Epithelial cell of proximal tubule (primary cell): Measurements from ENCODE around the gene S100A7A. TPM values are rescaled to one million over a fixed set of nuclear protein-coding genes. Genes with fewer than 3 reads are reported as not detected.
"Not testable (repeated sequence)": the region's sequence is repeated elsewhere in the genome, so short reads cannot be mapped to it uniquely, and the experiment has no call there.

ENCODE experiments used
- DNase-seq: peaks from one replicate; pipeline ENCODE4 v3.0.0-alpha.2; 2011; ENCODE audit warnings: low read depth
- H3K4me3 ChIP-seq: 2 replicates; pipeline ENCODE4 v1.5.1; 2011; ENCODE audit warnings: low read depth, mild to moderate bottlenecking, low read length
- CTCF ChIP-seq: conservative IDR thresholded peaks from 2 replicates; pipeline ENCODE4 v1.5.1; 2012; ENCODE audit warnings: low read depth, mild to moderate bottlenecking, low read length
- total RNA-seq: library from RNA; depleted of rRNA; stranded (reverse); fragments of >200 nt; gene quantifications from 2 replicates; pipeline ENCODE4 v1.2.3, GENCODE V29; 2015

Gene S100A7A
- total RNA-seq, 1 donor from 2014 or later = not detected

GRCh38 chr1:153417136-153417888 lies 992 bp downstream of the S100A7A start:
- H3K4me3 ChIP-seq = no peak overlapping the region
- no peak for DNase-seq
- no peak for TF ChIP-seq CTCF

- DNase-seq, H3K4me3 ChIP-seq: not testable (repeated sequence)
Measured at GRCh38 chr1:153418758-153419435, 2.6 kb downstream of the S100A7A start.

GRCh38 chr1:153419436-153419793 lies 3.1 kb downstream of the S100A7A start:
- H3K4me3 ChIP-seq, DNase-seq: not testable (repeated sequence)

GRCh38 chr1:153420306-153420705 lies 4.0 kb downstream of the S100A7A start:
- DNase-seq = no peak
- no peak overlapping the region for H3K4me3 ChIP-seq
- TF ChIP-seq CTCF = no peak

- DNase-seq = no peak
- TF ChIP-seq CTCF = no peak
- H3K4me3 ChIP-seq = no peak overlapping the region
Measured at GRCh38 chr1:153422450-153423068, 6.2 kb downstream of the S100A7A start.

- no peak for TF ChIP-seq CTCF
- no peak for DNase-seq
- H3K4me3 ChIP-seq = no peak overlapping the region
Measured at GRCh38 chr1:153426809-153427208, 10.5 kb downstream of the S100A7A start.

GRCh38 chr1:153428073-153428638 lies 11.8 kb downstream of the S100A7A start:
- DNase-seq = no peak
- H3K4me3 ChIP-seq = no peak overlapping the region
- no peak for TF ChIP-seq CTCF
